Central memory CD4-positive, alpha-beta T cell (primary cell): ENCODE data around the gene CELSR3.

ENCODE experiments used
- DNase-seq: peaks from one replicate; pipeline ENCODE4 v3.0.0; 2022

Gene CELSR3

GRCh38 chr3:48598323-48599076, 64.2 kb downstream of the CELSR3 start:
- DNase-seq: no peak

GRCh38 chr3:48597408-48597800, 65.3 kb downstream of the CELSR3 start:
- DNase-seq: no peak

GRCh38 chr3:48596676-48597407, 65.8 kb downstream of the CELSR3 start:
- no peak for DNase-seq

GRCh38 chr3:48596157-48596556, 66.5 kb downstream of the CELSR3 start:
- DNase-seq: no peak

- no peak for DNase-seq
Observed at GRCh38 chr3:48595526-48596121, 67.1 kb downstream of the CELSR3 start.

GRCh38 chr3:48595075-48595525, 67.6 kb downstream of the CELSR3 start, which contains the start of gene COL7A1:
TSS of gene COL7A1 (minus strand) at chr3:48595329. CDS start at chr3:48595159, 170 bp downstream.
- no peak for DNase-seq

GRCh38 chr3:48594417-48595049, 68.2 kb downstream of the CELSR3 start:
- no peak for DNase-seq

- DNase-seq: no peak
Observed at GRCh38 chr3:48593337-48593736, 69.3 kb downstream of the CELSR3 start.

- DNase-seq: no peak
Observed at GRCh38 chr3:48592519-48593087, 70.1 kb downstream of the CELSR3 start.

- DNase-seq: no peak
Observed at GRCh38 chr3:48591886-48592518, 70.7 kb downstream of the CELSR3 start.

GRCh38 chr3:48591436-48591835, 71.2 kb downstream of the CELSR3 start:
- DNase-seq: no peak

- no peak for DNase-seq
Observed at GRCh38 chr3:48588230-48588629, 74.5 kb downstream of the CELSR3 start.

- no peak for DNase-seq
Observed at GRCh38 chr3:48587686-48588085, 75.0 kb downstream of the CELSR3 start.
